HG02840 (cell line): ENCODE results near the gene GALK1.
A peak's percentile ranks its signal among the peaks of the same experiment; 100 is the strongest.
"Not testable (repeated sequence)": the region's sequence is repeated elsewhere in the genome, so short reads cannot be mapped to it uniquely, and the experiment has no call there.

ENCODE experiments used
- ATAC-seq: cut with Tn5 transposase; IDR thresholded peaks from one replicate; pipeline ENCODE4 v1.9.1; 2021; ENCODE audit warnings: mild to moderate bottlenecking, moderate library complexity, moderate number of reproducible peaks; ENCODE audit not compliant: unreplicated experiment, low FRiP score

Gene GALK1

DNA sequence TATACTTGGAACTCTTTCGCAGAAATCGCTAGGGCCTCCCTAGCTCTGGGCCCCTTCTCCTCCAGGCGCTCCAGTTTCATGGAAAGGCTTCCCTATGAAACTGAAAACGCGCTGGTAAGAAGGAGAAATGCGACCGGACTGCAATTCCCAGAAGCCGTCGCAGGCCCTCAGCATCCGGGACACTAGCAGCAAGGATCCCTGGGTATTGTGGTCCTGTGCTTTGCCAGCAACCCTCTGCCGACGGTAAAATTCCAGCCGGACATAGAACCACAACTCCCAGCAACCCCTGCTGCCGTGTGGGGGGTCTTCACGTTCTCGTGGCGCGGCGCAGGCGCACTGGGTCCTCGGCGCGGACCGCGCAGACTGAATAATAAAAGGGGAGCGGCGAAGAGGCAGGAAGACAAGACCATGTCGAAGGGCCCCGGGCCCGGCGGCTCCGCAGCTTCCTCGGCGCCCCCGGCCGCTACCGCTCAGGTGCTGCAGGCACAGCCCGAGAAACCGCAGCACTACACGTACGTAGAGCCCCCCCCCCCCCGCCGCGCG lies 19.6 kb upstream of the GALK1 start, which contains the start of gene UNK:
Gene UNK, plus strand, starts transcription at position 334 of the 543 bp plus-strand sequence. Its CDS starts 75 bp downstream, at position 409.
- ATAC-seq: peak; percentile 65

DNA sequence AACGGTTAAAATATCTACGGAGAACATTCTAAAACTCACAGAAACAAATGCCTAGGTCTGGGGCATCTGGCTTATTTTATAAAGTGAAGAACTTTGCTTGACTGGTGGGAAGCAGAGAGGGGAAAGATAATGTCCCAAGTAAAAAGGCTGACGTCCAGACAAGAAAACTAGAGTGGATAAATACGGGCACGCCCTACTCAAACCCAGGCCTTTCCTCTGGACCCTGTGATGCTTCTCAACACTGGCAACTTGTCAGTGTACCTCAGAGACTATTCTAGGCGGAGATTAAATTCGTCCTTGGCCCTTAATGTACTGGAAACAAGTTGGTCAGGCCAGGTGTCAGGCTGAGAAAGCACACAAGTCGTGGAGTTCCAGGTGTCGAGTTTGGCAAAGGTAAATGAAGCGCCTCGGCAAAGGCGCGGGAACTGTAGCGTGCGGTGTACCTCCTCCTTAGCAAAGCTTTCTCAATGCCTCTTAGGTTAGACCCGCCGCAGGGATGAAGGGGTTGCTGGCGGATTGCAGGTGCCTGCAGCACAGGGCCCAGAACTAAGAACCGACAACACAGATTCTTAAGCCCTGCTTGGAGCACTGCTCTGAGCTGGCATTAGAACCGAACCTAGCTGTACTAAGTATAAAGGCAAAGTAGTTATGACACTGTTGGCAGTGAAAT lies 18.9 kb upstream of the GALK1 start:
- no peak for ATAC-seq

DNA sequence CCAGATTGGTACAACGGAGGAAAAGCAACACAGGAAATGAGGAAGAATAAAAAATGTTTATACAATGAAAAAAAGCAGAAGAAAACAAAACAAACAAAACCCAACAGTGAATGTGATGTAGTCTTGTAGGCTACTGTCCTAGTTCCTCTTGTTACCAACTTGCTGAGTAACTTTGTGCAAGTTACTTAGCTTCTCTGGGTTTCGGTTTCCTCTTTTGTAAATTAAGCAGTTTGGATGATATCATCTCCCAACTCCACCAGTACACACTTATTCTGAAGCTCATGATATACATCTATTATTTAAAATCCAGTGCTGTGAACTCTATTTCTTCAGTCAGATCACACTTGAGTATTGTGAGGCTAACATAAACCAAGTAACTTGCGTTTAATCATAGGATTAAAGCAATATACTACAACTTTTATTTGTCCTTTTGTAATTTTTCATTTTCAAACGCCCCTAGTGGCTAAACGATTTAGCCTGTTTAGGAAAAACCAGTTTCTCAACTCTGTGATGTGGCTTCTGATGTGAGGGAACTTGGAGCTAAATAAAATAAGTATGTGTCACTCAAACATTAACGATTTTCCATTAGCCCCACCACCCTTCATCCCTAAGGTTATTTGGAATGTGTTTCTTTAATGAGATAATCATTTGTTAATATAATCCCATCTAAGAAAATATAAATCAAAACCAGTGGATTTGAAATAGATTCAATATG lies 18.2 kb upstream of the GALK1 start:
- ATAC-seq: no peak

- ATAC-seq: no peak
Measured at GRCh38 chr17:75779987-75780889, 15.2 kb upstream of the GALK1 start.

DNA sequence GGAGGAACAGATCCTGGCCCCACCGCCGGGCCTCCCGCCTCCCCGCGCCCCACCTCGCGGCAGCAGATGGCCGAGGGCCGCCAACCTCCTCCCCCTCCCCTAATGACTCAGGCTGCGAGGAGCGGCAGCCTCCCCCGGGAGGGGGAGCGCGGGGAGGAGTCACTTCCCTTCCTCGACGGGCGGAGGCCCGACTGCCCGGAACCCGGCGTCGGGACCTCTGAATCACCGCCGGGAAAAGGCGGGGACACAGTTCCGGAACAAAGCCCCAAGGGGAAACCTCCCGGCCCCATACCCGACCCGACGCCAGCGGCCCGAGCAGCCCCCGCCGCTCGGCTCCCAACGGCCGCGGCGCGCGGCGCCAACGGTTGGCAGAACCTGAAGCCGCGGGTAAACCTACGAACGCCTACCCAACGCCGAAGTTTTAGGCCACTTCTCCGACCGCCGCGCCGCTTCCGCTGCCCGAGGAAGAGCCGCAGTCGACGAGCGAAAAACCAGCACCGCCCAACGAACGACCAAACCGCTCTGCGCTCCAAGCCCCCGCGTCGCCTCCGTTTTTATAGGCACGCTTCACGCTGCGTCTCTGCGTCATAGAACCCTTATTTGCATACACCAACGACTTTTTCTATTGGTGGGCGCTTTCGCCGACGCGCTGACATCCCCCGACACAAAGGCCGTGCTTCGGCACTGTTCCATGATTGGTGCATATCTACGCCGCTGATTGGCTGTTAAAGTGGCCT lies 14.4 kb upstream of the GALK1 start:
- peak; percentile 70 for ATAC-seq

- ATAC-seq: no peak
Measured at GRCh38 chr17:75778861-75779249, 13.9 kb upstream of the GALK1 start.

DNA sequence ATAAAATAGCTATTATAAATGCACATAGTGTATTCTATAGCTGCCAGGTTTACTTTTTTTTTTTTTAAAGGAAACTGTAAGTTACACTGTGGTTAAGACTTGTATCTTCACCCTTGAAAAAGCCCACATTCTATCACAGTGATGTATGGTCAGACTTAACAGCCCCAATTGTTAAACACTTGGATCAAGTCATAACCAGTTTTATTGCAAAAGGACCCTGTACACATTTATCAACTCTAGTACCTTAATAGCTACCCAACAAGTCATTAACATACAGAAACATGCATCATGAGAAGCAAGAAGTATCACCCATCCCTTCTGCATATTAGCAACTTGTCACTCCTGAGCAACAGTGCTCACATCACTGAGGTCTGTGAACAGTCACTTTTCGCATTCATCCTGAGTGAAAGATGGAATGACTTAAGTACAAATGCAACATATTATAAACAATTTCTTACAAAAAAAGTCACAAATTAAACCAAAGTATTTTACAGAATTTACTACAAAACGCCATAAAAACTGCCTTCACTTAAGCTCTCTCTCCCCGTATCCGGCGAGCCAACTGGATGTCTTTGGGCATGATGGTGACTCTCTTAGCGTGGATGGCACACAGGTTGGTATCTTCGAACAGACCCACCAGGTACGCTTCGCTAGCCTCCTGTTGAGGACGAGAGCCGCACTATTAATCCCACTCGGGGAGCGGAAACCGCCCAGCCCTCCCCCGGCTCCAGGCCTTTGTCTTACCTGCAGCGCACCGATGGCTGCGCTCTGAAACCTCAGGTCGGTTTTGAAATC lies 13.3 kb upstream of the GALK1 start:
- not testable (repeated sequence) for ATAC-seq

- ATAC-seq: no peak
Measured at GRCh38 chr17:75777296-75777922, 12.4 kb upstream of the GALK1 start.

DNA sequence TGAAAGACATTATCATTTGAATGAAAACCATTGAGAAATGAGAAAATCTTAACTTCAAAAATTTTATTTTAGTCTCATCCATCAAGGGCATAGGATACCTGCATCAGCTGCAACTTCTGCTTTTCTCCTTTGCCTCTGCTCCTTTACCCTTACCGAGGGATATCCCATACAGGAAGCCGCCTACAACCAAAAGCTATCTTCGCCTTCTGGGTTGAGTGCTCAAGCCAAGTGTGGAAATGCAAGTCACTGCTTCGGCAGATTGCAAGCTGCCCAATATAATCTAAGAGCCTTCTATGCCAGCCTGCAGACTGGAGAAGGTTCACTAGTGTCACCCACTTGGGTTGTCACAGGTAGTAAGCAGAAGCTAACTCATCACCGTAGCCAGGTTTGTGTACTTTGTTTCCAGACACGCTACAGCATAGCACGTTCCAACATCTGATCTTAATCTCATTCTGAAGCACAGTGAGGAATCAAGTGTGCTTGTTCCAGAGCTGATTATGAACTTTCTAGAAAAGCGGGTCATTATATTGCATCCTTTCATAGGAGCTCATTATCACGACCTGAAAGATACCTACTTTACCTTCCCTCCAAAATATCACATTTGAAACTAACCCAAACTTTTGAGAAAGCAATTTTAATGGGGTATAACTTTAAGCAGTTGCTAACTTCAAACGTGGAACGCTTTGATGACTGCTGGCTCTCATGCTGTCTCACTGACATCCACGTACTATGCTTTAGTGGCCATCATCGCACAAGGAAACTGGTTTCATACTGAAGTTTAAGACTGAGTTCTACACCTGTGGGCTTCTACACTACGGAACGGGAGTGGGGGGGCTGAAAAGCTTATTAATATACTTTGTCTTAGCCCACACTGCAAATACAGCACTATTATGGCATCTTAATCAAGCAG lies 11.6 kb upstream of the GALK1 start:
- no peak for ATAC-seq

GRCh38 chr17:75774991-75775668 lies 10.1 kb upstream of the GALK1 start:
- ATAC-seq: no peak

DNA sequence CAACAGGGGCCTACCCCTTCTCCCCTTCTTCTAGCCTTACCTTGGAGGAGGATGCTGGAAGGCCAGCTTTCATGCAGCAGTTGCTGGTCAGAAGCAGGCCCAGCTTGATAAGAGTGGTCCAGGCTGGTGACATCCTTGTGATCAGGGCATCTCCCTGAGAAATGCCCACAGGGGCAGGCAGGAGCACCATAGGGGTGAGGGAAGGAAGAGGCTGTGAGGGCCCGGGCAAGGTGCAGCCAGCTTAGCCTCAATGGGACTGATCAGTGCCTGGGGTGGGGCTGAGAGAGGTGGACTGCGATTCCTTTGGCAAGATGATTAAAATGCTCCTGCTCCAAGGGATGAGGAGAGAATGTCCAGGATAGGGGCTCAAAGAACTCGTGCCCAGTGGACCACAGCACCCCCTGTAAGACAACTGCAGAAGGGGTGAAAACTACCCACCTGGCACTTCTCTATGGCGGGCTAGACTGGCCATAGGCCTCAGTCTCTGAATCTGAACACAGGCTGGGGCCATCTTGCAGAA lies 9.5 kb upstream of the GALK1 start:
- no peak for ATAC-seq

DNA sequence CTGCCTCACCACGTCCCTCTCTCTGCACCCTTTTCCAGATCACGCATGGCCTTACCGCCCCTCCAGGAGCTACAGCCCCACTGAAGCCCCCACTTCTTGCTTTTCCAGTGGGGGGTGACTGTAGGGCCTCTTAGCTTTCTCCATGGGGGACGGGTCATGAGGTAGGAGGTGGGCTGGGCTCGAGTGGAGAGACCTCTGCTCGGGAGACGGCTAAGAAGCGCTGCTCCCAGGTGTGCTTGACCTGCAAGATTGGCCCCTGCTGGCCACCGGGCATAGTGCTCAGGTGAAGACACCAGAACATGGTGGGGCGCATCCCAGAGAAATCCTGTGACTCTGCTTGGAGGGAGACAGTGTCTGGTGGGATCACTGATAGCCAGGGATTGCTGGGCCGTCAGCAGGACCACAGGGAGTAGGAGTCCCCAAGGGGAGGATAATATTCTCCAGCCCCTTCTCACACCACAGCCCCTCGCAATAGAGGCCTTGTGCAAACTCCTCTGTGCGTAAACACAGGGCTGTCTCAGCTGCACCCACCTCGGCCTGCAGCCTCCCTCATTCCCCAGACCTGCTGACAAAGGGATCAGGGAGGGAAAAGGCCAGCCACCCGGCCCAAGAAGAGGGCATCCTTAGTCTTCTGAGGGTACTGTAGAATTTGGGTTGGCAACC lies 8.9 kb upstream of the GALK1 start:
- ATAC-seq: no peak

DNA sequence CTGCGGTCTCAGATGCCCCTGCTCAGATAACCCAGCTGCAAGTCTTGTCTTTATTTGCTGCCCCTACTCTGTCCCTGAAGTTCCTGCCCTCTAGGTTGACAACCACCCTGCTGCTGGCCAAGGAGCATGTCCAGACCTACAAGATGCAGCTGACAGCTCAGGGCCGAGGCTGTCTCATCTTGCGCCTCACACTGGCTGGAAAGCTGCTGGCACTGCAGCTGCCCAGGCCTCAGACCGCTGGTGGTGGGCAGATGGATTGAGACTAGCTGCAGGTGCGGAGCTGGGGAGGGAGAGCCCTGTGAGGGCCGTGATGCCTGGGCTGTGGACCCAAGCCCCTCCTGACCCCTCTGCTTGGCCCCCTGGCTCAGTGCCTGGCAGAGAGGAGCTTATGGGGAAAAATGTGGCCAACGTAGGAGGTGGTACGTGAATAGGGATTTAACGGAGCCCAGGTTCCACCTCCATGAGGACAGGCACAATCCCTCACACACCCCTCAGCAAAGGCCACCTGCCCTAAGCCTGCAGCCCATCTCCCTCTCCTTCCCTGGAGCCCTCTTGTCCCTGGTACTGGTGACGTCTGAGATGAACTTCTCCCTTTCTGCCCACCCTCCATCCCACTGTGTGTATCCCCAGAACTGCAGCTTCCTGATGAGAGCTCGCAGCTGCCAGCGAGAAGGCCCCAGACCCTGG lies 8.3 kb upstream of the GALK1 start:
- ATAC-seq: no peak

- ATAC-seq: no peak
Measured at GRCh38 chr17:75771334-75772281, 6.6 kb upstream of the GALK1 start.

GRCh38 chr17:75769536-75769935 lies 4.5 kb upstream of the GALK1 start:
- no peak for ATAC-seq
